Forelimb muscle (tissue), 1 donor: ENCODE data around the gene ESPN. TPM values are rescaled to one million over a fixed set of nuclear protein-coding genes. Genes with fewer than 3 reads are reported as not detected.
"Not testable (repeated sequence)": the region's sequence is repeated elsewhere in the genome, so short reads cannot be mapped to it uniquely, and the experiment has no call there.

ENCODE experiments used
- DNase-seq: peaks from one replicate; pipeline ENCODE4 v3.0.0-alpha.2; 2013; ENCODE audit warnings: low read depth
- polyA plus RNA-seq: library from polyadenylated mRNA; unstranded; fragments of 120-200 nt; gene quantifications from one replicate; pipeline ENCODE4 v1.2.1, GENCODE V29; 2013; ENCODE audit not compliant: insufficient read length

Gene ESPN
- polyA plus RNA-seq, 1 donor, result 3.0 TPM

- no peak for DNase-seq
Measured at GRCh38 chr1:6427441-6428390, 3.1 kb downstream of the ESPN start.

GRCh38 chr1:6428453-6428852, 3.9 kb downstream of the ESPN start:
- not testable (repeated sequence) for DNase-seq

- DNase-seq, result not testable (repeated sequence)
Measured at GRCh38 chr1:6429660-6430411, 5.3 kb downstream of the ESPN start.

- not testable (repeated sequence) for DNase-seq
Measured at GRCh38 chr1:6431645-6432579, 7.3 kb downstream of the ESPN start.

- DNase-seq, result no peak
Measured at GRCh38 chr1:6434186-6434585, 9.6 kb downstream of the ESPN start.

GRCh38 chr1:6435129-6435528, 10.6 kb downstream of the ESPN start:
- no peak for DNase-seq

GRCh38 chr1:6435547-6435946, 11.0 kb downstream of the ESPN start:
- DNase-seq, result no peak

- DNase-seq, result not testable (repeated sequence)
Measured at GRCh38 chr1:6436277-6436676, 11.7 kb downstream of the ESPN start.

GRCh38 chr1:6437012-6437700, 12.6 kb downstream of the ESPN start:
- DNase-seq, result not testable (repeated sequence)

- no peak for DNase-seq
Measured at GRCh38 chr1:6438047-6438525, 13.5 kb downstream of the ESPN start.

- DNase-seq, result no peak
Measured at GRCh38 chr1:6440198-6441126, 15.9 kb downstream of the ESPN start.

- no peak for DNase-seq
Measured at GRCh38 chr1:6441586-6441985, 17.0 kb downstream of the ESPN start.

- DNase-seq, result no peak
Measured at GRCh38 chr1:6443339-6444115, 19.0 kb downstream of the ESPN start.

GRCh38 chr1:6444377-6444776, 19.8 kb downstream of the ESPN start:
- DNase-seq, result no peak

- DNase-seq, result no peak
Measured at GRCh38 chr1:6445062-6445763, 20.6 kb downstream of the ESPN start.

GRCh38 chr1:6445929-6446328, 21.4 kb downstream of the ESPN start:
- not testable (repeated sequence) for DNase-seq

- DNase-seq, result no peak
Measured at GRCh38 chr1:6446665-6447015, 22.1 kb downstream of the ESPN start.
